ENCODE data around the gene NEURL1.

- TF ChIP-seq CTCF (IDR thresholded peaks at IDR 0.05 in 4 of 5, conservative IDR thresholded peaks at IDR 0.05 in 1 of 5) (no peak), POLR2A (IDR thresholded peaks at IDR 0.05) (no peak)
Measured at GRCh38 chr10:103543617-103544525, 50.4 kb downstream of the NEURL1 start.
